Hematopoietic multipotent progenitor cell treated with erythropoietin and hydrocortisone succinate and interleukin-3 and kit ligand, for 15 days (in vitro differentiated cells): ENCODE data around the gene CYP27A1.
"Not testable (repeated sequence)": the region's sequence is repeated elsewhere in the genome, so short reads cannot be mapped to it uniquely, and the experiment has no call there.

Source experiments
- DNase-seq: peaks from one replicate; pipeline ENCODE4 v3.0.0-alpha.2; 2015; ENCODE audit warnings: low spot score

The CYP27A1 gene

DNA sequence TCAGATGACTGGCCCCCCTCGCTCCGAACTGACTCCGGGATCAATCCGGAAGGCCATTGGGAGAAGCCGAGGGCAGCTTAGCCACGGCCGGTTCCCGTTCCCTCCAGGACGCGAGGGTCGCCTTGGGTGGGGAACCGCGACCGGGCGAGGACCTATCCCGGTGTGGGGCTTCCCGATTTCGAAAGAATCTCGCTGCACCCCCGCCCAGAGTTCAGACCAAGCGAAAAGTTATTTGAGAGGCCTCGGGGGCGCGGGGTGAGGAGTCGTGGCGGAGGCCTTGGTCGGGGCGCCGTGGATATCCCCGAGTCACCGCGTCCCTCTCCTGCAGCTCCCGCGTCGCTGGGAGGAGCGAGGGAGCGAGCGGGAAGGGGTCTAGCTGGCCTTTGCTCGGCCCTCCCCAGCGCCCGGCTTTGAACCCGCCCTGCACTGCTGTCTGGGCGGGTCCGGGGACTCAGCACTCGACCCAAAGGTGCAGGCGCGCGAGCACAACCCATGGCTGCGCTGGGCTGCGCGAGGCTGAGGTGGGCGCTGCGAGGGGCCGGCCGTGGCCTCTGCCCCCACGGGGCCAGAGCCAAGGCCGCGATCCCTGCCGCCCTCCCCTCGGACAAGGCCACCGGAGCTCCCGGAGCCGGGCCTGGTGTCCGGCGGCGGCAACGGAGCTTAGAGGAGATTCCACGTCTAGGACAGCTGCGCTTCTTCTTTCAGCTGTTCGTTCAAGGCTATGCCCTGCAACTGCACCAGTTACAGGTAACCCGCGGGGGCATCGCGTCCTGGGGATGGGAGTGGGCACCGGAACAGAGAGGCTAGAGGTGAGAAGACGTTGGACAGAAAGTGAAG lies at the start of gene CYP27A1:
Gene CYP27A1, plus strand, starts transcription at position 457 of the 837 bp plus-strand sequence. Its CDS starts 36 bp downstream, at position 493.
- DNase-seq = no peak

DNA sequence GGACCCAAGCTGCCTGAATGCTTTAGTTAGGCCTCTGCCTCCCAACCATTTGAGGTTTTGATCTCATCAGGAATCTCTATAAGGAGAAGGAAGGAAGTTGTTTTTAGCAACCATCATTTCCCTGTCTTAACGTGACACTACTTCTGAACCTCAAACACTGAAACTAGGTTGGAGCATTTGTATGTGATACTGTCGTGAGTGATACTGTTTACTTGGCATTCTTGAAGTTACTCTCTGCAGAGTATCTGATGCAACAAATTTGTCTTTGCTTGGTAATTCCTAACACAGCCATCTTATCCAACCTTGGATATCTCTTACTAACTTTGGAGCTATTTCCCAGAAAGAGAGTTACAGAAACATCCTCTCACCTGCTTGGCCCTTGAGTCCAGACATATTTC lies 49.2 kb upstream of the CYP27A1 start:
- no peak for DNase-seq

DNA sequence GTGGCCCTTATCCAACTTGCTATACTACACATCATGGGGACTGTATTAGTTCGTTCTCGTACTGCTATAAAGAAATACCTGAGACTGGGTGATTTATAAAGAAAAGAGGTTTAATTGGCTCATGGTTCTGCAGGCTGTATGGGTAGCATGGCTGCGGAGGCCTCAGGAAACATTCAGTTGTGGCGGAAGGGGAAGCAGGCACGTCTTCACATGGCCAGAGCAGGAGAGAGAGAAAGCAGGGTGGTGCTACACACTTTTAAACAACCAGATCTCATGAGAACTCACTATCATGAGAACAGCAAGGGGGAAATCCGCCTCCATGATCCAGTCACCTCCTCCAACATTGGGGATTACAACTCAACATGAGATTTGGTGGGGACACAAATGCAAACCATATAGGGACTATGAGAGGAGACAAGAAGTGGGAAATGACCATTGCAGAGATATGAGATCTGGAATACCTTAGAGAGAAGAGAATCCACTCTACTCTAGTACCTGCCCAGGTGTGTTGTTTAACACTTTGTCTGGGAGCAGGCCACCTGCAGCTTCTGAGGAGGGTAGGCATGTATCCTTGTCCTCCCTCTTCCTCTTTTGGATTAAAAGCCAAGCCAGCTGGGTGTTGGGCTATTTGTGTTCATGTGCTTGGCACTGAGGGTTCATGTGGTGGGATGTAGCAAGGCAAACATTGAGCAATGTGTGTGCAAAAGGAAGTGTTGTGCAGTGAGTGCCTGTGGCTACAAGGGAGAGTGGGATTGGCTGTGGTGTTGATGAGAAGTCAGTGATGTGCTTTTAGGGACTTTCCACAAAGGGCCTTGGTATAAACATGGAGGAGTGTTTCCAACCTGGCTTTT lies 48.6 kb upstream of the CYP27A1 start:
- no peak for DNase-seq

DNA sequence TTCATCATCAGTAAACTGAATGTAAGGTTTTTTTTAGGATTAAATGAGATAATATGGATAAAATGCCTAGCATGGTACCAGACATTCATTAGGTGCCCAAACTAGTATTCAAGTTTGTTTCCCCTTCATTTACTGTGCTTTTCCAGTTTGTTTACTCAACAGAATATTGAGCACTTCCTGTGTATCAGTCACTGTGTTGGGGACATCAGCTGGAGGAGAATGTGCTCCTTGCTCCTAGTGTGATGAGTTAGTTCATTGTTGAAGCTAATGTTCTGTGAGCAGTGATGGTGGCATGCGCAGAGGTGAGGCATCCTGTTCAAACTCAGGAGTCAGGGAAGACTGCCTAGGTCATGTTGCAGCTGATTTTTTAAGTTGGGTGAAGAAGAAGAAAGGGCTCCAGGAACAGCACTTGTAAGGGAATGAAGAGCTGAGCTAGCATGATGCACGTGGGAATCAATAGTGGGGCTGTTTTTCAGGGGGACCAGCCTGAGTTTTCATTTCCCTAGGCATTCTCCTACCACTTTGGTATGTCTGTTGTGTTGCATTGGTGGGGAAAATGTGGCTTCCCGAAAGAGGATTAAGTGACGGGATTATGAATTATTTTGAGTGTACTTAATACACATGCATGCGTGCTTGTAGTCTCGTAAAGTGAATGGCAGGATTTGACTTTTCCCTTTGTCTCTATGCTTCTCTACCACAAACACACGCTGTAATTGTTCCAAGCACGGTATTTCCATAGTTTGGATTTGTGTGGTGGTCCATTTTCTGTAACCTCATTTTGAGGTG lies 47.6 kb upstream of the CYP27A1 start:
- no peak for DNase-seq

DNA sequence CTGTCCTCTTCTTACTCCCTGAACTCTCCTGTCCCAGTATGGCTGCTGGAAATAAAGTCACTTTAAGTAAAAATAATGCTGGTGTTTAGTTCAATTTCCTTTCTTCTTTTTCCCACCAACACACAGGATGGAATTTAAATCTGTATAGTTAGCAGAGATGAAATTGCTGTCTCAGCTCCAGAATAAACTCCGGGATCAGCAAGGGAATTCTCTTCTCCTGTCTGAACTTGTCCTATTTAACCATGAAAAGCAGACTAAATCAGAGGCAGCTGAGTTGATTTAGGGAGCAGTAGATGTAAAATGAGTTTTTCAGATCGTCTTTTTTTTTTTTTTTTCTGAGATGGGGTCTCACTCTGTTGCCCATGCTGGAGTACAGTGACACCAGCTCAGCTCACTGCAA lies 45.4 kb upstream of the CYP27A1 start:
- no peak for DNase-seq

DNA sequence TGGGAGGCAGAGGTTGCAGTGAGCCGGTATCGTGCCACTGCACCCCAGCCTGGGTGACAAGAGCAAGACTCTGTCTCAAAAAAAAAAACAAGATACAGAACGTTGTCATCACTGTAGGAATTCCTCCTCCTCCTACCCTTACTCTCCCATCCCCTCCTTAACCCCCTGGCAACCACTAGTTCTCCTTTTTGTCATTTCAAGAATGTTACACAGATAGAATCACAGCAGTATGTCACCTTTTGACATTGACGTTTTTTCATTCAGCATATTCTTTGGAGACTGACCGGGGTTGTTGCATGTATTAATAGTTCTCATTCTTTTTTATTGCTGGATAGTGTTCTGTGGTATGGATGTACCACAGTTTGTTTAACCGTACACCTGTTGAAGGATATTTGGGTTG lies 38.9 kb upstream of the CYP27A1 start:
- no peak for DNase-seq

DNA sequence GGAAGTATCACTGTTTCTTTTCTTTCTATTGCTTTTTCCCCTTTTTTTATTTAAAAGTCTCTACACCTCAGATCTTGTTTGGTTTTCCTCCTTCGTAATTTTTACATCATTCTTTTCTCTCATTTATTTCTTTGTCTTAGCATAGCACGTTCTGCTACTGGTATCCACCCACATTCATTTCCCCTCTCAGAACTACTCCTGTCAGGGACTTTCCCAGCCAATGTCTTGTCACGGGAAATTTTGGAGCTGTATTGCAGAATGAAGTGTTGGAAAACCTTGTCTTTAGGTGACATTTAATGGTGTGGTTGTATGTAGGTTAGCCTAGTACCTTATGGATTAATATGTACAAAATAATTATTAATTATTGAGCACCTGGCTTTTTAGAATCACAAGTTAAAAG lies 37.3 kb upstream of the CYP27A1 start:
- no peak for DNase-seq

DNA sequence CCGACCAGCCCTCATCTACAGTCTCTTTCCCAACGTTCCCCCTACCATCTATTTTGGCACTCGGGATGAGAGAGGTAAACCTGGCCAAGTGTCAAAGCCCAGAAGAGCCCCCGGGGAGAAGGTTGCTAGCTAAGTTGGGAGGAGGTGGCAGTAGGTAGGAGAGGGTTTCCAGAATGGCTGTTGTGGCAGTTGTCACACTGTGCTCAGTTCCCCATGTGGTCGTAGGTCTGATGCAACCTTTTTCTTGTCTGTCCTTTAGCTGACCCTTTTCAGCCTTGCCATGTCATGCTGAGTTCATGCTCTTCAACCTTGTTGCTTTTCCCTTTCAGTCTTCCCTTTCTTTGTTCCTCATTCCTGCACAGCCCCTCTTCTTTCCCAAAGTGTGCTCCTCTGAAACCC lies 36.8 kb upstream of the CYP27A1 start:
- no peak for DNase-seq

DNA sequence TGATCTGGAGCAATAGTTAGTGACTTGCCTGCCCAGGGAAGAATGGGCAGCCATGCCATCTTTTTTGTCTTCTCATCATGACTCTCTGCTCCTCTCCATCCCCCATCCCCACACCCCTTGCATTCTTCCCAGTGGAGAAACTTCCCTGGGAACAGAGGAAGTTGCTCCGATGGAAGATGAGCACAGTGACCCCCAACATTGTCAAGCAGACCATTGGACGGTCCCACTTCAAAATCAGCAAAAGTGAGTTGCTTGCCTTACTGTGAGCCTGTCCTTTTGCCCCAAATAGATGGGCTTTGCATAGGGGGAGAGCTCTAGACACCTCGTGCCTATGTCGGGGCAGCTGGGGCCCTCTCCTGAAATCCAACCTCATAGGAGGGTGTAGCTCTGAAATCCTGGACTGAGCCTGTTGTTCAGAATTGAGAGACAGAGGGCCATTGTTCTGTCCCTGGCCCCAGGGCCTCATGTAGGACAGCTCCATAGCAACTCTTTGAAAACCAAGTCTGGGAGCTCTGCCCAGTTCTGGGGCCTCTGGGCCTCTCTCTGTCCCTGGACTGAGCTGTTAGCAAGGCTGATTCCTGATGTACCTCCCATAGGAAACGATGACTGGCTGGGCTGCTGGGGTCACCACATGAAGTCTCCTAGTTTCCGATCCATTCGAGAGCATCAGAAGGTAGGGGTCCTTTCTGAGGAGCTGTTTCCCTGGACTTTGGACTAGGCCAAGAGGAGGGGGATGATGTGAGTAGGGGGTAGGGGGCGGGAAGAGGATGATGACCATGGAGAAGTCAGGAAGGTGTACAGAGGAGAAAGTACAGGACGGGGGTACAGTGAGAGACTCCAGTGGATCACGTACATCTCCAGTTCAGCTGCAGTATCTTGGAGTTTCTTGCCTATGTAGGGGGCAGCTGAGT lies 36.1 kb upstream of the CYP27A1 start:
- no peak for DNase-seq

DNA sequence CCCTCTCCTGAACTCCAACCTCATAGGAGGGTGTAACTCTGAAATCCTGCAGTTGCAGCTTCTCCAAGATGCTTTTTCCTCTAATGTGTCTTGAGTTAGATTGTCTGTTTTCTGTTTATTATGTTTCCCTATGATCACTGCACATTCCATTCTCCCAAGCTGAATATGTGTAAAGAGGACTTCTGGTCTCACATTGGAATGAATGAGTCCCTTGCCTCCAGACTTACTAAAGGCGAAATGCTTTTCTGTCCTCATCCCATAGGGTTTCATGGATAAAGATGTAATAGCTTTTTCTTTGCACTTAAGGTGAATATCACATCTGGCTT lies 35.5 kb upstream of the CYP27A1 start:
- no peak for DNase-seq

DNA sequence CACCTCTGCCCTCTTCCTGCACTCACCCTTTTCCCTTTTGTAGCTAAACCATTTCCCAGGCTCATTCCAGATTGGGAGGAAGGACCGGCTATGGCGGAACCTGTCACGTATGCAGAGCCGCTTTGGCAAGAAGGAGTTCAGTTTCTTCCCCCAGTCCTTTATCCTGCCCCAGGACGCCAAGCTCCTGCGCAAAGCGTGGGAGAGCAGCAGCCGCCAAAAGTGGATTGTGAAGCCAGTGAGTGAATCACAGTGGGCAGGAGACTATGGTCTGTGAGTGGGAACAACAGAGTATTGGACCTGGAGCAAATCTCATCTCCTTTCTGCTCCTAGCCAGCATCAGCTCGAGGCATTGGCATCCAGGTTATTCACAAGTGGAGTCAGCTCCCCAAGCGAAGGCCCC lies 35.0 kb upstream of the CYP27A1 start:
- no peak for DNase-seq

DNA sequence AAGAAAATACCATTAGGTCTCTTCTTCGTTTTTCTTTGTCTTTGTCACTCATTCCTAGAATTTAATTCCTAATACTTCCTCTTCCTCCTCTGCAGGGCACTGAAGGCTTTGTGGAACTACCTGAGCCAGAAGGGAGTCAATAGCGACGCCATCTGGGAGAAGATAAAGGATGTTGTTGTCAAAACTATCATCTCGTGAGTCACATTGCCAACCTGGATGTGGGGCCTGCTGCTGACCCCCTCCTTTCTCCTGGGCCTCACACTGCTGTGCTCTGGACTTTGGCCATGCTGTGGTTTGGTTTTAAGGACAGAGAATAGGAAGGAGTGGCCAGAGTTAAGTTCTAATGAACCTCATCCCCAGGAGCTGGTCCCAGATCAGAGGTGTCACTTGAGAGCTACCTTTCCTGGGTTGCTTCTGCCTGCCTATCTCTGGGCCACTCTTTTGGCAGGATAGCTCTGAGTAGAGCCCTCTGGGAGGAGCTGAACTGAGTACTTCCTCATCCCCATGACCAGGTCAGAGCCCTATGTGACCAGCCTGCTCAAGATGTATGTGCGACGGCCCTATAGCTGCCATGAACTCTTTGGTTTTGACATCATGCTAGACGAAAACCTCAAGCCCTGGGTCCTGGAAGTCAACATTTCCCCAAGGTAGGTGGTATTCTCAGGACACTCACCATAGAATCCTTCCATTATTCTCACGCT lies 33.1 kb upstream of the CYP27A1 start:
- no peak for DNase-seq

DNA sequence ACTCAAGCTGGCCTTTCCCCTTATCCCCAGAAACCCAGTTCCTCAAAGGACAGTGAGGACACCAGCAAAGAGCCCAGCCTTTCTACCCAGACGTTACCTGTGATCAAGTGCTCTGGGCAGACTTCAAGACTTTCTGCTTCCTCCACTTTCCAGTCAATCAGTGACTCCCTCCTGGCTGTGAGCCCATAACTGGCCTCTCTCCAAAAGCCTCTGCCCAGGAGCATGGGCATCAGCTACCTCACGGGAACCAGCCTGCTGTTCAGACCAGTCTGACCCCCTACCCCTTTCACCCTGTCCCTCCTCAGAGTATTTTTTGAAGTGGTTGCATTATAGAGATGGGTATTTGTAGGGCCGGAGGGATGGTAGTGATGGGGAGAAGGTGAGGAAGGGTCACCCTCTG lies 27.7 kb upstream of the CYP27A1 start:
- DNase-seq = no peak

DNA sequence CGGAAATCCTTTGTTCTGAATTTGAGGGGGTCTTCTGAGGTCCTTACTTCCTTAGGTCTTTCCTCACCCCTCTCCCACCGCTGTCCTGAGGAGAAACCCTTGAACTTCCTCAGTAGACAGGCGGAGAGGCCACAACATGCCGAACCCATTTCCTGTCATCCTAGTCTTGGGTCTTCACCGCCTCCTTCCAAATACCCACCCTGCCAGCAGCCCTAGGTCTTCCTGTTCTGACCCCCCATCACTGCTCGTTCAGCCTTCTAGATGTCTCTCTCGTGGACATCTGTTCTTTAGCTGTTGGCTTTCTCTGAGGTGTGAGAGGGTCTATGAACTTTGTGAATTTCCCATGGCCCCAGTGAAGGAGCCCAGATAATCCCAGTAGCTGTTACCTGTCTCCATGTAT lies 27.2 kb upstream of the CYP27A1 start:
- no peak for DNase-seq

DNA sequence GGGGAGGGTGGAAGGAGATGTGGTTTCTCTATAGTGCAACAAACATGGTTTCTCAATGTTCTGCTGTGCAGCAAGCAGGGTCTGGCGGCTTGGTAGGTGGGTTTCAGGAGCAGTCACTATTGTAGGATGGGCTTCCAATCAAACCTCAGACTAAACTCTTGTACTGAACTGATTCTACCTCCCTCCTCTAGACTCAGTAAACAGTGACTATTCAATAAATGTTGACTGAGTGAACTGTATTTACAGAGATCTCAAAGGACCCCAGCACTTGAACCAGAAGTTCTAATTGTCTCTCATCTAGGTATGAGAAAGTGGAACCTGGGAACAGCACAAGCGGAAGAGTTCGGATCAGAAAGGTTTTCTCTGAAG lies 26.8 kb upstream of the CYP27A1 start:
- DNase-seq = no peak

DNA sequence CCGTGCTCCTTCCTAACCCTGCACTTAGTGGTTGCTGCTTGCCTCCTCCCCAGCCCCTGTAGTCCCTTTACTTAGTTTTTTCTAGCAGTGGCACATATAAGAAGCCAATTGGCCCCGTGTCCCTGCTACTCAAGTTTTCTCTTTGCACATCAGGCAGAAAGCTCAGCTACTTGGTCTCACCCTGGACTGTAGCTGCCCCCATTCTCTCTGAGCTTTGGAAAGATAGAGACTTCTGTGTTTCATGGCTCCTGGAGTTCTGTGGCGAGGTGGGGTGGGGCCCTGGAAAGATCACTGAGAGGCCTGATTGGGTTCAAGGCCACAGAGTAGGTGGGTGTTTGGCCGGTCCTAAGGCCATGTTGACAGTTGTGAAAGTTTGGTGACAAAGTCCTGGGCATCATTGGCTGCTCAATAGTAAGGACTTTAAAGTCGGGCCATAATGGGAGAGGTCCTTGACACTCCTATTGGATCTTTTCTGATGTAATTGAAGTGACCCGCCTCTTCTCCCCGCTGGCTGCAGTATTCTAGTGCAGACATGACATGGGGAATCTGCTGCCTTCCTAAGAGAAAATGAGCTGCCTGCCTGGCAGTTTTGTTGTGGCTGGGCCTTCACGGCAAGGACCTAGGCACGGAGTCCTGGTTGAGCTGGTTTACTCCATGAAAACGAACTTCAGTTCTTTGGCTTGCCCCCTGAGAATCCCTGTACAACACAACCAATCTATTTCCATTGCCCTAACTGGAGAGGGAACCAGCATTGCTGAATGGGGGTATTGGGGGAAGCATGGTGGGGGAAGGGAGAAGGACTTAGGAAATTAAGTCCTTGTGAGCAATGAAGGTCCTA lies 26.2 kb upstream of the CYP27A1 start:
- no peak for DNase-seq

DNA sequence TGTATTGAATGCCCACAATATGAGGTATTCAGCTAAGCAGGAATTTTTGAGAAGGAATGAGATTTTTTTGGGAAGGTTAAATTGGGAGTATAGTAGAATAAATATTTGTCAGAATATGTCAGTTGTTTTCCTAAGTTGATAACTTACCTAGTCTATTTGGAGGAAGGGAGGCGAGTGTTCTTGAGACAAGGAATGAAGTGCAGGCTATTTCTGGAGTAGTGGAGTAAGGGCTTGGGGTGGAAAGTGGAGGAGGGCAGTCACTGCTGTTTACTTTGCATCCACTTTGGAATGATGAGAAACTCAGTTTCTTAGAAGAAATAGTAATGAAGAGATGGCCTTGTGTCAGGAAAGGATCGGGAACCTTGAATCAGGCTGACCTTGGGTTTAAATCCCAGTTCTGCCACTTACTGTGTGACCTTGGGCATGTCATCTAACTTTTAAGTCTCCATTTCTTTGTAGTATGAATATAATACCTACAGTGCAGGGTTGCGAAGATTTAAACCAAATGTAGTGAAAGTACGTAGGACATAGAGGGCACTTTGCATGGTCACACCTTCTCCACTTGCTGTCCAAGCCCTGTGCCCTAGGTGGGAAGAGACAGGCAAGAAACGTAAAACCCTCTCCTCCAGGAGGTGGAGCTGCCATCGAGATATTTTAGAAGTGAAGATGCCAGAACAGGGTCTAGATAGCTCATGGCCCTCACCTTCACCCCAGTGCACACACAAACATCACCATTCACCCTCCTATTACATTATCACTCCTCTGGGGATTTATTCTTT lies 25.2 kb upstream of the CYP27A1 start:
- no peak for DNase-seq

DNA sequence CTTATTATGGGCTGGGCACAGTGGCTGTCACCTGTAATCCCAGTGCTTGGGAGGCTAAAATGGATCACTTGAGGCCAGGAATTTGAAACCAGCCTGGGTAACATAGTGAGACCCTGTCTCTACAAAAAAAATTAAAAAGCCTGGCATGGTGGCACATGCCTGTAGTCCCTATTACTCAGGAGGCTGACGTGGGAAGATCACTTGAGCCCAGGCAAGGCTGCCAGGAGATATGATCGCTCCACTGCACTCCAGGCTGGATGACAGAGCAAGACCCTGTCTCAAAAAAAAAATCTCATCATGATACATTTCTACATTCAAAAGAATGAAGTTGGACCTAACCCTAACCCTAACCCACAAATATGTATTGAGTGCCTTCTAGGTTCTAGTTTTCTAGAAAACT lies 20.2 kb upstream of the CYP27A1 start:
- no peak for DNase-seq

DNA sequence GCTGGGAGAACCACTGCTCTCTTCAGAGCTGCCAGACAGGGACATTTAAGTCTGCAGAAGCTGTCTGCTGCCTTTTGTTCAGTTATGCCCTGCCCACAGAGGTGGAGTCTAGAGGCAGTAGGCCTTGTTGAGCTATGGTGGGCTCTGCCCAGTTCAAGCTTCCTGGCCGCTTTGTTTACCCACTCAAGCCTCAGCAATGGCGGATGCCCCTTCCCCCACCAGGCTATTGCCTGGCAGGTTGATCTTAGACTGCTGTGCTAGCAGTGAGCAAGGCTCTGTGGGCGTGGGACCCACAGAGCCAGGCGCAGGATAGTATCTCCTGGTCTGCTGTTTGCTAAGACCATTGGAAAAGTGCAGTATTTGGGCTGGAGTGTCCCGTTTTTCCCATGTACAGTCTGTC lies 9.2 kb upstream of the CYP27A1 start:
- DNase-seq = not testable (repeated sequence)
